Endothelial cell of umbilical vein (primary cell): Measurements from ENCODE around the gene DHX29. TPM values are rescaled to one million over a fixed set of nuclear protein-coding genes. Genes with fewer than 3 reads are reported as not detected.

Source experiments
- BruUV-seq: library from RNA; stranded (reverse); fragments of 400-500 nt; replicated peaks from 2 replicates; lab custom pipeline; 2021; lab: Mats Ljungman, UMichigan
- CTCF ChIA-PET: fragments of 300-600, 350-600 bp; sonication (Branson Sonifier 250); formaldehyde crosslinking; loops from one replicate; lab custom pipeline; 2021; ENCODE audit warnings: antibody characterized with exemption, inconsistent platforms; lab: Charles Lee
- POLR2A ChIA-PET: fragments of 300-600, 350-600 bp; sonication (Branson Sonifier 250); formaldehyde crosslinking; loops from one replicate; lab custom pipeline; 2021; ENCODE audit warnings: antibody characterized with exemption, inconsistent platforms; lab: Charles Lee
- DNase-seq: peaks from one replicate; pipeline ENCODE4 v3.0.0-alpha.2; 2011; ENCODE audit warnings: low read depth, low spot score
- FAIRE-seq: peaks from 2 replicates; lab custom pipeline; 2011; peaks lifted over from hg19 to GRCh38; lab: Jason Lieb, UNC
- H2AFZ ChIP-seq: 2 replicates; pipeline ENCODE4 v1.6.0; 2012; ENCODE audit warnings: low read depth, low read length, control low read depth, inconsistent platforms
- H3K27ac ChIP-seq: 2 replicates; pipeline ENCODE4 v1.5.1; 2011; ENCODE audit warnings: low read depth, mild to moderate bottlenecking, control low read depth, low read length, moderate library complexity; ENCODE audit not compliant: insufficient read depth
- H3K27me3 ChIP-seq, 2 experiments: 2 replicates each; pipeline versions ENCODE4 v1.6.0 to v1.6.1; 2011; ENCODE audit warnings: low read length in 2 of 2, mixed read lengths in 1 of 2; ENCODE audit not compliant: control insufficient read depth in 2 of 2, insufficient read depth in 2 of 2
- H3K36me3 ChIP-seq, 2 experiments: 2 replicates in 1 of 2; 3 replicates in 1 of 2; pipeline ENCODE4 v1.5.1; 2011; ENCODE audit warnings: low read length in 2 of 2, mild to moderate bottlenecking in 1 of 2, moderate library complexity in 1 of 2; ENCODE audit not compliant: control insufficient read depth in 2 of 2, insufficient read depth in 2 of 2; ENCODE audit errors: extremely low read depth in 1 of 2
- H3K4me1 ChIP-seq: 3 replicates; pipeline ENCODE4 v1.5.1; 2011; ENCODE audit warnings: mild to moderate bottlenecking, low read length; ENCODE audit not compliant: control insufficient read depth, insufficient read depth; ENCODE audit errors: extremely low read depth
- H3K4me2 ChIP-seq: 2 replicates; pipeline ENCODE4 v1.6.1; 2011; ENCODE audit warnings: low read length, control low read depth, mixed read lengths; ENCODE audit not compliant: insufficient read depth
- H3K4me3 ChIP-seq, 3 experiments: fragments of 200-600 bp in 1 of 3; sonication (generic), shearing (Covaris generic) in 1 of 3; replicated peaks in 1 of 3; 2 replicates each; pipeline ENCODE4 v1.5.1; 2011 to 2016; ENCODE audit warnings: control low read depth in 3 of 3, low read length in 3 of 3, mild to moderate bottlenecking in 2 of 3, inconsistent platforms in 1 of 3, low read depth in 1 of 3, moderate library complexity in 1 of 3; ENCODE audit not compliant: insufficient read depth in 1 of 3
- H3K79me2 ChIP-seq: 2 replicates; pipeline ENCODE4 v1.6.0; 2012; ENCODE audit warnings: low read length, inconsistent platforms; ENCODE audit not compliant: control insufficient read depth, insufficient read depth
- H3K9ac ChIP-seq: replicated peaks from 2 replicates; pipeline ENCODE3; 2011; ENCODE audit warnings: low read length, control low read depth; ENCODE audit not compliant: insufficient read depth; ENCODE audit errors: extremely low read depth
- H3K9me1 ChIP-seq: replicated peaks from 3 replicates; pipeline ENCODE4 v1.6.0; 2011; ENCODE audit warnings: mild to moderate bottlenecking, low read length; ENCODE audit not compliant: control insufficient read depth, insufficient read depth; ENCODE audit errors: extremely low read depth
- H3K9me3 ChIP-seq: replicated peaks from 2 replicates; pipeline ENCODE4 v1.5.1; 2012; ENCODE audit warnings: low read length, inconsistent platforms; ENCODE audit not compliant: control insufficient read depth, insufficient read depth
- H4K20me1 ChIP-seq: replicated peaks from 2 replicates; pipeline ENCODE3; 2011; ENCODE audit warnings: mild to moderate bottlenecking, low read length; ENCODE audit not compliant: control insufficient read depth, insufficient read depth; ENCODE audit errors: extremely low read depth
- FOS ChIP-seq: IDR thresholded peaks from 2 replicates; pipeline ENCODE4 v1.6.1; 2011; ENCODE audit warnings: mild to moderate bottlenecking, low read length, moderate library complexity, borderline replicate concordance; ENCODE audit not compliant: insufficient read depth
- MYC ChIP-seq: IDR thresholded peaks from one replicate; pipeline ENCODE4 v1.6.1; 2011; ENCODE audit warnings: mild to moderate bottlenecking, low read depth, low read length
- POLR2A ChIP-seq: IDR thresholded peaks from 2 replicates; pipeline ENCODE4 v1.6.1; 2012; ENCODE audit warnings: low read depth, mild to moderate bottlenecking, control low read depth, low read length
- POLR2AphosphoS5 ChIP-seq: IDR thresholded peaks from 2 replicates; pipeline ENCODE4 v1.6.1; 2012; ENCODE audit warnings: low read depth, mild to moderate bottlenecking, control low read depth, low read length, moderate library complexity; ENCODE audit not compliant: insufficient read depth
- dilution Hi-C: fragments of 300-500 bp; cut with MboI; formaldehyde crosslinking; loops from one replicate; pipeline ENCODE4 v1.15.0; 2019; ENCODE audit warnings: low sequenced_read_pairs; ENCODE audit not compliant: extremely low pct_ligation_motif_present
- intact Hi-C: fragments of 100-400 bp; cut with micrococcal nuclease; formaldehyde crosslinking; loops from one replicate; pipeline ENCODE4 v1.10.0; 2022
- polyA plus RNA-seq, 4 experiments: library from polyadenylated mRNA; depleted of rRNA in 3 of 4; stranded (reverse) in 3 of 4; unstranded in 1 of 4; fragments of >200 nt; gene quantifications; 2 replicates each; pipeline versions ENCODE4 v1.2.1 to v1.2.3, GENCODE V29; 2011 to 2012; ENCODE audit warnings: missing spikeins in 1 of 4
- total RNA-seq: library from RNA; stranded (reverse); gene quantifications from 2 replicates; pipeline ENCODE4 v1.2.3, GENCODE V29; 2021
- TF ChIP-seq, protein P1 (sequence below): IDR thresholded peaks from 2 replicates; pipeline ENCODE4 v1.6.1; 2011; ENCODE audit not compliant: insufficient read depth, insufficient read length

Gene DHX29
- total and polyA plus RNA-seq, 2 donors (not counting 3 experiments of a cell fraction or from before 2014, with no cell fraction given), result 4.7 to 32.8 TPM

- Histone ChIP-seq H3K4me2 (no peak overlapping the region), H3K27me3 (no peaks in the 10 kb centered on the region), H3K4me3 (no peak overlapping the region), H2AFZ (no peak overlapping the region), H3K9me3 (no peaks in the 10 kb centered on the region), H4K20me1 (no peaks in the 10 kb centered on the region), H3K9ac (no peak overlapping the region), H3K36me3 (peaks cover 6 to 8% of the 10 kb centered on the region in 2 experiments), H3K4me1 (no peaks in the 10 kb centered on the region), H3K27ac (no peak overlapping the region), H3K9me1 (no peaks in the 10 kb centered on the region), H3K79me2 (no peaks in the 10 kb centered on the region)
- DNase-seq (no peak), FAIRE-seq (no peak)
- CTCF ChIA-PET, result no interaction called here
- POLR2A ChIA-PET, result no interaction called here
- dilution Hi-C loops, result no loop called here
- BruUV-seq, result no TSS peak
- intact Hi-C loops, result no loop called here
- no peak for TF ChIP-seq MYC
- TF ChIP-seq POLR2AphosphoS5, result no peak
Observed at GRCh38 chr5:55254802-55255201, 52.7 kb downstream of the DHX29 start.

- dilution Hi-C loops, result no loop called here
- no peak overlapping the region for H3K9ac ChIP-seq
- intact Hi-C loops, result no loop called here
- H3K27me3 ChIP-seq, result peaks cover 0 to 4% of the 10 kb centered on the region in 2 experiments
- POLR2A ChIA-PET, result no interaction called here
- no peak overlapping the region for H3K27ac ChIP-seq
- TF ChIP-seq, protein P1, sequence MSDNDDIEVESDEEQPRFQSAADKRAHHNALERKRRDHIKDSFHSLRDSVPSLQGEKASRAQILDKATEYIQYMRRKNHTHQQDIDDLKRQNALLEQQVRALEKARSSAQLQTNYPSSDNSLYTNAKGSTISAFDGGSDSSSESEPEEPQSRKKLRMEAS, result no peak
- TF ChIP-seq MYC, result no peak
- no peak for TF ChIP-seq FOS
- no peak for TF ChIP-seq POLR2A
- no peaks in the 10 kb centered on the region for H3K79me2 ChIP-seq
- no peaks in the 10 kb centered on the region for H3K4me1 ChIP-seq
- no TSS peak for BruUV-seq
- H3K4me2 ChIP-seq, result no peak overlapping the region
- no peaks in the 10 kb centered on the region for H3K9me3 ChIP-seq
- H3K9me1 ChIP-seq, result no peaks in the 10 kb centered on the region
- no peak for FAIRE-seq
- peaks cover 0 to under 1% of the 10 kb centered on the region in 2 experiments for H3K36me3 ChIP-seq
- DNase-seq, result no peak
- no peak overlapping the region for H3K4me3 ChIP-seq
- CTCF ChIA-PET, result interaction anchor here (0.8 to 1.5 kb wide), 2 partner anchors 12 to 77 kb away, joined by 3 to 4 read pairs; partner anchors contain the start of gene CDC20B
- no peaks in the 10 kb centered on the region for H4K20me1 ChIP-seq
- H2AFZ ChIP-seq, result no peak overlapping the region
Observed at GRCh38 chr5:55250064-55250463, 57.4 kb downstream of the DHX29 start.
